Adrenal gland (tissue), 5 donors: ENCODE measurements around the gene EFHD1.

Experiments
- POLR2A ChIP-seq, 2 donors: fragments of 450-650 bp; IDR thresholded peaks; one replicate each; pipeline ENCODE4 v1.6.1; 2017; ENCODE audit warnings: antibody characterized with exemption in 2 of 2, mild to moderate bottlenecking in 2 of 2, moderate library complexity in 1 of 2
- TF ChIP-seq, protein P1 (sequence below), 6 experiments: fragments of 450-650 bp in 4 of 6; fragments of 200-600 bp in 2 of 6; sonication (generic) in 1 of 6; IDR thresholded peaks; 1 replicate in 5 of 6; 2 replicates in 1 of 6; pipeline versions ENCODE4 v1.5.1 to v1.8.0; 2016 to 2021; ENCODE audit warnings: antibody characterized with exemption in 6 of 6, mild to moderate bottlenecking in 2 of 6, moderate library complexity in 1 of 6
- donor health status: DM: no; HTN: no; CAD: no.

DNA sequence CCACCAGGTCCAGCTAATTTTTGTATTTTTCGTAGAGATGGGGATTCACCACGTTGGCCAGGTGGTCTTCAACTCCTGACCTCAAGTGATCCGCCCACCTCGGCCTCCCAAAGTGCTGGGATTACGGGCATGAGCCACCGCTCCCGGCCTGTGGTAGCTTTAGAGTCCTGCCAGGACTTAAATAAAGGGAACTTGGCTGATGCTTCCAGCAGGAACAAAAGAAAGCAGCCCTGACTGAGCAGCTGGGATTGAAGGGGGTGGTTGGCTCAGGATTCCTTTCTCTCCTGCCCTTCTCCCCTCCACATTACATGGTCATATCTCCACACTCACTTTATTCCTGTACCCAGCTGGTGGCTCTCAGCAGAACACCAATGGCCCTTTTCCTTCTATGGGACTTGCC is 20.0 kb downstream of the EFHD1 start:
- TF ChIP-seq POLR2A (IDR thresholded peaks at IDR 0.05) = no peak
- TF ChIP-seq, protein P1, sequence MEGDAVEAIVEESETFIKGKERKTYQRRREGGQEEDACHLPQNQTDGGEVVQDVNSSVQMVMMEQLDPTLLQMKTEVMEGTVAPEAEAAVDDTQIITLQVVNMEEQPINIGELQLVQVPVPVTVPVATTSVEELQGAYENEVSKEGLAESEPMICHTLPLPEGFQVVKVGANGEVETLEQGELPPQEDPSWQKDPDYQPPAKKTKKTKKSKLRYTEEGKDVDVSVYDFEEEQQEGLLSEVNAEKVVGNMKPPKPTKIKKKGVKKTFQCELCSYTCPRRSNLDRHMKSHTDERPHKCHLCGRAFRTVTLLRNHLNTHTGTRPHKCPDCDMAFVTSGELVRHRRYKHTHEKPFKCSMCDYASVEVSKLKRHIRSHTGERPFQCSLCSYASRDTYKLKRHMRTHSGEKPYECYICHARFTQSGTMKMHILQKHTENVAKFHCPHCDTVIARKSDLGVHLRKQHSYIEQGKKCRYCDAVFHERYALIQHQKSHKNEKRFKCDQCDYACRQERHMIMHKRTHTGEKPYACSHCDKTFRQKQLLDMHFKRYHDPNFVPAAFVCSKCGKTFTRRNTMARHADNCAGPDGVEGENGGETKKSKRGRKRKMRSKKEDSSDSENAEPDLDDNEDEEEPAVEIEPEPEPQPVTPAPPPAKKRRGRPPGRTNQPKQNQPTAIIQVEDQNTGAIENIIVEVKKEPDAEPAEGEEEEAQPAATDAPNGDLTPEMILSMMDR (IDR thresholded peaks at IDR 0.05) = no peak
